ENCODE data around the gene ADAMTS12.

Gene ADAMTS12

DNA sequence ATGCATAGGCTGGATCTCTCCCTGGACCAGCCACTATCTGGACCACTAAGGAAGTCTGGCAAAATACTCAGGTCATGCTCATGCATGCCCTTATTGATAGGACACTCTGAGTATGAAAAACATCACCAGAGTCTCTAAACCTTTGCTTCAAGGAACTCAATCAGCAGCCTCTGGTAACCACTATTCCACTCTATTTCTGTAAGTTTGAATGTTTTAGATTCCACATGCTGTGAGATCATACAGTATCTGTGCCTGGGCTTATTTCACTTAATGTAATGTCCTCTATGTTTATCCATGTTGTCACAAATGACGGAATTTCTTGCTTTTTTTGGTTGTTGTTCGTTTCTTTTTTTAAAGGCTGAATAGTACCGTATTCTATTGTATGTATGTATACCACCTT lies 382.8 kb downstream of the ADAMTS12 start:
- no peak for DNase-seq

- no peak for DNase-seq
Measured at GRCh38 chr5:33507426-33507825, 384.4 kb downstream of the ADAMTS12 start.

DNA sequence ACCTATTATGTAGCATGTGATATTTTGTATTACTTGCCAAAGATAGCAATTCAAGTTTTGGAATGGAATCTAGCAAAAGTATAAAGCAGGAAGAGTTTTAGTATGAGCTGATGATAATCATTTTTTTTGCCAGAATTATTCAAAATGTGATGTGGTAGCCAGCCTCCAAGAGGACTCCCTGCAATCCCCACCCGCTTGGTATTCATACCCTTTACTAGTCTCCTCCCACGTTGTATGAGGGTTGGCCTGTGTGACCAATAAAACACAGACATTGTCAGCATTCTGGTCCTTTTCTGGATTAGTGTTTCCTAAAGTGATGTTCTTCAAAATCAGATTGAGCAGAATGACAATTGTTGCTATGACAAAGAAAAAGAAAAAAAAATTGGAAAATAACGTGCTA lies 387.2 kb downstream of the ADAMTS12 start:
- DNase-seq: no peak

DNA sequence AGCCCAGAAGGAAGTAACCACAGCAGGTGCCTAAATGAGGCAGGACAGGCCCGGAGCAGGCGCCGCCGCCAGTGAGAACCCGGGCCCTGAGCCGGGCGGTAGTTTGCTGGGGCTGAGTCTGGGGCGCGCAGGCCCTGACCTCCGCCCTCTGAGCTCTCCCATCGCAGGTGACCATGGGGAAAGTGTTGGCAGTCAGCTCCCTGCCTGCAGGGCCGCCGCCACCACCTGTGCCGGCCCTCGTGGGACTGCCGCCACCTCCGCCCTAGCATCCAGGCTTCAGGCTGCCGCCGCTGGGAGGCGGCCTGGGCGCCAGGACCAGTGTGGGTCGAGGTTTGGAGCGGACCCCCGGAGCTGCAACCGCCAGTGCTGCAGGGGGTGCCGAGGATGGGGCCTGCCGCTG lies 389.9 kb downstream of the ADAMTS12 start:
- DNase-seq: no peak

- no peak for DNase-seq
Measured at GRCh38 chr5:33501260-33501659, 390.5 kb downstream of the ADAMTS12 start.

DNA sequence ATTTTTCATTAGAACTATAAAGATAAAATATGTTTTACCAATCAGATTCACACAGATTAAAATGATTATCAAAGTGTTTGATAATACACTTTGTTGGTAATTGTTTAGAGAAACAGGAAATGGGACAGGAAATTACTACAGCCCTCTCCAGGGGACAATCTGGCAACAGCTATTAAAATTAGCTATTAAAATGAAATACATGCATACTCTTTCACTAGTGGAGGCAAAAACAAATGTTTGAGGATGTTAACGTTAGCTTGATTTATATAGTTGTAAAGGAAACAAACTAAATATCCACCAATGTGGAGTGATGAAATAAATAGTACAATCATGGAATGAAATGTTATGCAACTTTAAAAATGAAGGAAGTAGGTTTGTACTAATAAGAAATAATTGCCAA lies 397.3 kb downstream of the ADAMTS12 start:
- DNase-seq: no peak

GRCh38 chr5:33491941-33492340 lies 399.8 kb downstream of the ADAMTS12 start:
- no peak for DNase-seq

DNA sequence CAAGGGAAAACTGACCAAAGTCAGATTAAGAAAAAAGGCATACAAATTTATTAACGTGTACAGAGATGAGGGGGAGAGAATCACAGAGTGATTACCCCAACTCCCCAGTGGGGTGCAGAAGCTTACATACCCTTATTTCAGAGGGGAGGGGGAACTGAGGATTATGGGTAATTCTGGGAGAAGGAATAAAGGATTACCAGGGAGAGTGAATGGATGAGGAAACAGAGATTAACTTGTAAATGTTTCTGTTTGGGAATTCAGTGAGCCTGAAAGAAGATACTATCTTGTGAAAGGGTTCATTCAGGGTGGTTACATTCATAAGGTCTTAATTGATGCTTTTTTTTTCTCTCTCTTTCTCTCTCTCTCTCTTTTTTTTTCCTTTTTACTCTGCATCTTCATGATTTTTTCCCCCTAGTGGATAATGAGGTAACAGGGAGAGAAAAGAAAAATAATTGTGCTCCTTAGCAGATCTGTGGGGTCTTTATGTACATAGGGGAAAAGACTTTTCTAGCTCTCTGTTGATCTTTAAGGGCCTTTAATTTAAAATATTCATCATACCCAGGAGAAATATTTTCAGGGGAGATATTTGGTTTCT lies 401.6 kb downstream of the ADAMTS12 start:
- no peak for DNase-seq

- no peak for DNase-seq
Measured at GRCh38 chr5:33489481-33490067, 402.2 kb downstream of the ADAMTS12 start.

- no peak for DNase-seq
Measured at GRCh38 chr5:33488558-33489355, 403.0 kb downstream of the ADAMTS12 start.

DNA sequence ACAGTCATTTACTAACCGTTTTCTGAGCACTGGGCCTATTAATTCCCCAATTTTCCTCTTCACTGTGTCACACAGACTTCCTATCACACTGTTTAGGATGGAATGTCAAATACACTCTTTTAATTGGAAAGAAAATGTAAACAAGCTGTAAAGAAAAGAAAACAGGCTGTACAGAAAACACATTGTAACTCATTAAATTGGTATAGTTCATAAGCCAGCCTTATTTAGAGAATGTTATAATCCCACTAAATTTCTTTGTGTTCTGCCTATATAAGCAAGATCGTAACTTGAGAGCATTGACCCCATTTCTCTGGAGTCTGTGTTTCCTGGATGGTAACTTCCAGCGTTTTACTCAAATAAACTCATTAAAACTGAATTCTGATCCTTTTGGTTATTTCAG lies 404.6 kb downstream of the ADAMTS12 start:
- no peak for DNase-seq

DNA sequence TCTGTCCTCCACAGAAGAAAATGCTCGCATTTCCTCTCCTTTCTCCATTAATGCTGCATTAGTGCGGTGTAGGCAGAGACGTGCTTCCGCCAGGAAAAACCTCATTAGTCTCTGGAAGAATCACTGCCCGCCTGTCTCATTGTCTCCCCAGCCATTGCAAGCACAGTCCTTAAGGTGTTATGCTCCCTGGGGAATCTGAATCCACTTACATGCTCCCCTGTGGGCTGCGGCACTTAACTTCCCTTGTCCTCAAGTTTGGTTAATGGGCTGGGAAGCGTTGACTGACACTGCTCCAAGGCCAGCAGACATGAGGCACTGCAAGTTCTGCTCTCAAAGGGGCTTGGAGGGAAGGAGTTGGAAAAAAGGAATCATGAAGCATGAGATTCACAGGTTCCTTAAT lies 409.5 kb downstream of the ADAMTS12 start:
- no peak for DNase-seq

DNA sequence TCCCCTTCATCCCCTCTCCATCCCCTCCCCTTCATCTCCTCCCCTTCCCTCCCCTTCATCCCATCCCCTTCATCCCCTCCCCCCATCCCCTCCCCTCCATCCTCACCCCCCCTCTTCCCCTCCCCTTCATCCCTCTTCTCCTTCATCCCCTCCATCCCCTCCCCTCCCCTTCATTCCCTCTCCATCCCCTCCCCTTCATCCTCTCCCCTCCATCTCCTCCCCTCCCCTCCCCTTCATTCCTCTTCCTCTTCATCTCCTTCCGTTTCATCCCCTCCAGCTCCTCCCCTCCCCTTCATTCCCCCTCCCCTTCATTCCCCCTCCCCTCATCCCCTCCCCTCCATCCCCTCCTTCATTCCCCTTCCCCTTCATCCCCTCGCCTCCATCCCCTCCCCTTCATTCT lies 410.9 kb downstream of the ADAMTS12 start:
- DNase-seq: no peak

DNA sequence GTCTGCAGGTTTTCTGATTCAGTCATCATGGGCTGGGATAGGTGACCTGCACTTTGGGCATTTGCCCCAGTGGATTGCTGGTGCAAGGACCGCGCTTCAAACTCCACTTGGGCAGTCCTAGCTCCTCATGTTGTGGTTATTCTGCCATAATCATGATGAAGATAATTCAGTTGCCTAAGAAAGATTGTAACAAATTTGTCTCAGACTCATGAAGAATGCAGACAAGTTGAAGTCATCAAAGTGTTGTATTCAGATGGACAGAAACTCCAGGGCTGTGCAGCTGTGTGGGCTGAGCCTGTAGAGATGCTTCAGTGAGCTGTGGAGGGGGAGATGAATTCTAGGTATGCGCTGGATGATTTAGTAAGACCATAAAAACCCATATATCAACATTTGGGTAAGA lies 412.5 kb downstream of the ADAMTS12 start:
- no peak for DNase-seq

GRCh38 chr5:33477816-33478215 lies 414.0 kb downstream of the ADAMTS12 start:
- DNase-seq: no peak

- DNase-seq: no peak
Measured at GRCh38 chr5:33476992-33477391, 414.8 kb downstream of the ADAMTS12 start.

GRCh38 chr5:33475706-33476105 lies 416.1 kb downstream of the ADAMTS12 start:
- DNase-seq: no peak

- no peak for DNase-seq
Measured at GRCh38 chr5:33474931-33475499, 416.8 kb downstream of the ADAMTS12 start.

- no peak for DNase-seq
Measured at GRCh38 chr5:33474004-33474403, 417.8 kb downstream of the ADAMTS12 start.
